Umbilical cord (tissue), 2 donors: ENCODE data around the gene SPRED1. TPM values are rescaled to one million over a fixed set of nuclear protein-coding genes. Genes with fewer than 3 reads are reported as not detected.
A peak's percentile ranks its signal among the peaks of the same experiment; 100 is the strongest.

ENCODE experiments used
- DNase-seq: peaks from one replicate; pipeline ENCODE4 v3.0.0-alpha.2; 2015; ENCODE audit warnings: low spot score
- total RNA-seq: library from RNA; depleted of rRNA; stranded (reverse); fragments of >200 nt; gene quantifications from one replicate; pipeline ENCODE4 v1.2.3, GENCODE V29; 2014; ENCODE audit warnings: low replicate concordance; ENCODE audit not compliant: insufficient read depth

SPRED1 gene
- total RNA-seq, 1 donor from 2014 or later, result 74.9 TPM

- DNase-seq, result no peak
These were observed 28.4 kb downstream of the SPRED1 start for GRCh38 chr15:38281031-38281430.

- no peak for DNase-seq
These were observed 30.4 kb downstream of the SPRED1 start for GRCh38 chr15:38283010-38283409.

- no peak for DNase-seq
These were observed 32.8 kb downstream of the SPRED1 start for GRCh38 chr15:38285456-38285855.

- no peak for DNase-seq
These were observed 41.5 kb downstream of the SPRED1 start for GRCh38 chr15:38294126-38294525.

GRCh38 chr15:38297623-38298388 lies 45.2 kb downstream of the SPRED1 start:
- no peak for DNase-seq

- DNase-seq, result no peak
These were observed 46.6 kb downstream of the SPRED1 start for GRCh38 chr15:38299216-38299615.

- DNase-seq, result peak; percentile 42
These were observed 47.8 kb downstream of the SPRED1 start for GRCh38 chr15:38300395-38300794.

GRCh38 chr15:38304481-38304880 lies 51.8 kb downstream of the SPRED1 start:
- DNase-seq, result no peak

GRCh38 chr15:38307251-38307650 lies 54.6 kb downstream of the SPRED1 start:
- no peak for DNase-seq

GRCh38 chr15:38307861-38308641 lies 55.4 kb downstream of the SPRED1 start:
- no peak for DNase-seq

- no peak for DNase-seq
These were observed 56.2 kb downstream of the SPRED1 start for GRCh38 chr15:38308797-38309196.

GRCh38 chr15:38312190-38312589 lies 59.6 kb downstream of the SPRED1 start:
- no peak for DNase-seq

- DNase-seq, result no peak
These were observed 63.7 kb downstream of the SPRED1 start for GRCh38 chr15:38316311-38316710.

- DNase-seq, result no peak
These were observed 67.5 kb downstream of the SPRED1 start for GRCh38 chr15:38320181-38320580.

- no peak for DNase-seq
These were observed 68.2 kb downstream of the SPRED1 start for GRCh38 chr15:38320866-38321265.

- DNase-seq, result no peak
These were observed 71.3 kb downstream of the SPRED1 start for GRCh38 chr15:38323895-38324294.

- no peak for DNase-seq
These were observed 72.5 kb downstream of the SPRED1 start for GRCh38 chr15:38324939-38325647.

GRCh38 chr15:38325648-38325990 lies 73.0 kb downstream of the SPRED1 start:
- DNase-seq, result no peak

GRCh38 chr15:38332711-38333110 lies 80.1 kb downstream of the SPRED1 start:
- DNase-seq, result no peak

GRCh38 chr15:38335116-38335515 lies 82.5 kb downstream of the SPRED1 start:
- DNase-seq, result no peak

- DNase-seq, result no peak
These were observed 91.7 kb downstream of the SPRED1 start for GRCh38 chr15:38344351-38344750.

- peak; percentile 24 for DNase-seq
These were observed 96.6 kb downstream of the SPRED1 start for GRCh38 chr15:38349251-38349650.
